Suprapubic skin (tissue), 4 donors: ENCODE data around the gene GNAL.

ENCODE experiments used
- CTCF ChIP-seq, 2 donors: fragments of 200-600 bp in 1 of 2; fragments of 450-650 bp in 1 of 2; sonication (generic) in 1 of 2; IDR thresholded peaks; one replicate each; pipeline ENCODE4 v1.5.1; 2016 to 2019; ENCODE audit warnings: antibody characterized with exemption in 2 of 2, mild to moderate bottlenecking in 1 of 2, moderate library complexity in 1 of 2
- EP300 ChIP-seq: sonication (generic); formaldehyde crosslinking; IDR thresholded peaks from one replicate; pipeline ENCODE4 v1.6.1; 2017; ENCODE audit warnings: antibody characterized with exemption
- POLR2AphosphoS5 ChIP-seq, 3 donors: sonication (generic); formaldehyde crosslinking; IDR thresholded peaks; one replicate each; pipeline ENCODE4 v1.6.1; 2017; ENCODE audit warnings: antibody characterized with exemption in 3 of 3

- TF ChIP-seq CTCF (IDR thresholded peaks at IDR 0.05) = no peak
- TF ChIP-seq EP300 = no peak
- no peak for TF ChIP-seq POLR2AphosphoS5 (IDR thresholded peaks at IDR 0.05)
Measured at GRCh38 chr18:11721720-11722119, 32.7 kb downstream of the GNAL start.
